ENCODE measurements around the gene LRMDA. TPM values are rescaled to one million over a fixed set of nuclear protein-coding genes. Genes with fewer than 3 reads are reported as not detected.
A peak's percentile ranks its signal among the peaks of the same experiment; 100 is the strongest.

Gene LRMDA
- total and polyA plus RNA-seq, 2 of the 8 experiments (the other 6 are each of a cell fraction or from before 2014, with no cell fraction given) = 0.86 to 2.8 TPM

GRCh38 chr10:75866731-75867130 lies 435.3 kb downstream of the LRMDA start:
- no peak overlapping the region for H3K27ac ChIP-seq (ENCODE audit: low read depth, low read length)
- no peak overlapping the region for H4K91ac ChIP-seq (replicated peaks; ENCODE audit: insufficient read length, low read length)
- FAIRE-seq = no peak
- H3K23me2 ChIP-seq (ENCODE audit: low read depth, low read length) = no peaks in the 10 kb centered on the region
- no peak overlapping the region for H3K18ac ChIP-seq (ENCODE audit: extremely low read depth, low read length)
- no peaks in the 10 kb centered on the region for H3K36me3 ChIP-seq (ENCODE audit: control insufficient read depth in 2 of 4, insufficient read depth in 4 of 4, low read length in 3 of 4)
- H3K4me1 ChIP-seq (replicated peaks in 1 of 4; ENCODE audit: control insufficient read depth in 3 of 4, insufficient read depth in 4 of 4, low read length in 3 of 4) = no peaks in the 10 kb centered on the region
- H3K56ac ChIP-seq (replicated peaks; ENCODE audit: insufficient read length, low read depth, low read length) = no peak overlapping the region
- 88% methylated on average over 4 of the region's 4 CpGs; no CpG with 5 or more reads in 1 of the 2 experiments for WGBS, 2 experiments (ENCODE audit: extremely low coverage in 1 of 2, insufficient coverage in 1 of 2, insufficient read length in 1 of 2, insufficient replicate concordance in 2 of 2, low coverage in 1 of 2, low lambda C conversion rate in 2 of 2, missing lambda C conversion rate in 1 of 2)
- DNase-seq (ENCODE audit: low read depth in 1 of 2, low spot score in 2 of 2) = no peak
- H3K9ac ChIP-seq (replicated peaks in 1 of 4; ENCODE audit: extremely low read depth in 1 of 4, low read depth in 3 of 4, low read length in 3 of 4) = no peak overlapping the region
- H2BK20ac ChIP-seq (ENCODE audit: low read length) = no peak overlapping the region
- H3K9me3 ChIP-seq (ENCODE audit: insufficient read depth in 2 of 2, low read depth in 1 of 2, low read length in 1 of 2) = no peaks in the 10 kb centered on the region
- no peak overlapping the region for H3K4me3 ChIP-seq (ENCODE audit: extremely low read depth in 1 of 4, insufficient read depth in 2 of 4, low read depth in 3 of 4, low read length in 4 of 4)
- ChIA-PET POLR2A (ENCODE audit: partially characterized antibody) (no interaction called here), CTCF (ENCODE audit: partially characterized antibody) (no interaction called here)
- no peak overlapping the region for H2BK5ac ChIP-seq (ENCODE audit: low read depth, low read length)
- no peaks in the 10 kb centered on the region for H3K79me2 ChIP-seq (ENCODE audit: control insufficient read depth in 1 of 2, insufficient read depth in 2 of 2, low read length in 2 of 2)
- no peak overlapping the region for H3K14ac ChIP-seq (ENCODE audit: insufficient read length)
- peak overlapping the region; percentile 95; the same call in 1 of the 2 replicates for H2AFZ ChIP-seq (ENCODE audit: low read length)
- H3K27me3 ChIP-seq (replicated peaks in 1 of 4; ENCODE audit: control insufficient read depth in 3 of 4, extremely low read depth in 1 of 4, insufficient read depth in 3 of 4, low read length in 3 of 4) = no peaks in the 10 kb centered on the region
- no peak overlapping the region for H2BK120ac ChIP-seq (replicated peaks; ENCODE audit: low read depth, low read length)
- no peak for TF ChIP-seq JUND (IDR thresholded peaks at IDR 0.05; ENCODE audit: low read length)
- no peak for TF ChIP-seq SAP30 (IDR thresholded peaks at IDR 0.05; ENCODE audit: insufficient read depth, insufficient replicate concordance, low read length)
- no peak for TF ChIP-seq ATF2 (IDR thresholded peaks at IDR 0.05; ENCODE audit: low read length)
- TF ChIP-seq SP2 (IDR thresholded peaks at IDR 0.05; ENCODE audit: low read length) = no peak
- TF ChIP-seq CHD2 (IDR thresholded peaks at IDR 0.05; ENCODE audit: low read length) = no peak
- no peak for TF ChIP-seq HDAC6 (IDR thresholded peaks at IDR 0.05; ENCODE audit: low read depth, low read length)
- TF ChIP-seq BCL11A (IDR thresholded peaks at IDR 0.05; ENCODE audit: low read depth in 2 of 2, low read length in 2 of 2) = no peak
- TF ChIP-seq POU5F1 (IDR thresholded peaks at IDR 0.05; ENCODE audit: low read depth, low read length) = no peak
- no peak for TF ChIP-seq MAFK (IDR thresholded peaks at IDR 0.05; ENCODE audit: low read depth, low read length)
- no peak overlapping the region for H3K4me2 ChIP-seq (ENCODE audit: insufficient read depth in 1 of 2, low read depth in 2 of 2, low read length in 2 of 2)
- H2AK5ac ChIP-seq (ENCODE audit: low read depth, low read length) = no peak overlapping the region
- no peaks in the 10 kb centered on the region for H3K79me1 ChIP-seq (ENCODE audit: low read depth, low read length)
- H3K23ac ChIP-seq (ENCODE audit: insufficient read length) = no peak overlapping the region
- no peak overlapping the region for H2BK12ac ChIP-seq (ENCODE audit: low read depth, low read length)
- no peak overlapping the region for H2BK15ac ChIP-seq (ENCODE audit: low read length)
- H4K5ac ChIP-seq (ENCODE audit: insufficient read length, low read depth, low read length) = no peak overlapping the region
- H4K20me1 ChIP-seq (replicated peaks in 1 of 2; ENCODE audit: control insufficient read depth in 1 of 2, insufficient read depth in 2 of 2, low read length in 2 of 2) = no peaks in the 10 kb centered on the region
- H3K4ac ChIP-seq (replicated peaks; ENCODE audit: insufficient read length, low read depth, low read length) = no peak overlapping the region
- H4K8ac ChIP-seq (ENCODE audit: extremely low read depth, insufficient read depth, low read length) = no peak overlapping the region
